Nephron progenitor cell (in vitro differentiated cells): ENCODE data around the gene TXK.

Source experiments
- DNase-seq: peaks from one replicate; pipeline ENCODE4 v3.0.0; 2021
- H3K27ac Mint-ChIP-seq: 2 replicates; pipeline ENCODE4 v1.8.0; 2021; ENCODE audit warnings: mild to moderate bottlenecking, moderate library complexity, mixed read lengths
- H3K27me3 Mint-ChIP-seq: 2 replicates; pipeline ENCODE4 v1.8.0; 2021; ENCODE audit warnings: mild to moderate bottlenecking, low read depth, mixed read lengths; ENCODE audit not compliant: poor library complexity
- H3K36me3 Mint-ChIP-seq: 2 replicates; pipeline ENCODE4 v1.8.0; 2021; ENCODE audit warnings: low read depth, mixed read lengths
- H3K4me1 Mint-ChIP-seq: 2 replicates; pipeline ENCODE4 v1.8.0; 2021; ENCODE audit warnings: mixed read lengths
- H3K4me3 Mint-ChIP-seq: 2 replicates; pipeline ENCODE4 v1.8.0; 2021; ENCODE audit warnings: mild to moderate bottlenecking, moderate library complexity, mixed read lengths
- H3K9me3 Mint-ChIP-seq: 2 replicates; pipeline ENCODE4 v1.8.0; 2021; ENCODE audit warnings: mild to moderate bottlenecking, moderate library complexity, mixed read lengths
- TF ChIP-seq, protein P1 (sequence below): fragments of 200-600 bp; sonication (generic); IDR thresholded peaks from 2 replicates; pipeline ENCODE4 v1.5.0; 2021; ENCODE audit warnings: antibody characterized with exemption

TXK gene

DNA sequence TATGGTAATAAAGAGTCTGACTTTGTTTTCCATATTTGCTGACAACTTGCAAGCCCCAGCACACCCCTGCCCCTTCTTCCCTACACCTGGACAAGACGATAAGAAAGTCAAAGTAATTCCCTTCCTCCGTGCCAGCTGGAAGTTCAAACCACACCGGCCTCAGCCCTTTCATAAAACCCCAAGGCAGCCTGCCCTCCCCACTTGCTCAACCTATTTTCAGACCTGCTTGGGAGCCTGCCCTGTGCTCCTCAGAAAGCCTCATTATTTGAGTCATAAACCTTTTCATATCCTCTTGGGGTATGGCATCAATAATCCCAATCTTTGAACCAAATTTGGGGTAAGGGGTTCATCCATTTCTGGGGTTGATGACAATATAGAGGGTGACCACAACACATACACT lies 88.0 kb downstream of the TXK start:
- Mint-ChIP-seq H3K27ac (no peak overlapping the region), H3K4me1 (peaks cover 17% of the 10 kb centered on the region), H3K4me3 (no peak overlapping the region), H3K36me3 (no peaks in the 10 kb centered on the region), H3K9me3 (no peaks in the 10 kb centered on the region), H3K27me3 (peaks cover 13% of the 10 kb centered on the region)
- TF ChIP-seq, protein P1, sequence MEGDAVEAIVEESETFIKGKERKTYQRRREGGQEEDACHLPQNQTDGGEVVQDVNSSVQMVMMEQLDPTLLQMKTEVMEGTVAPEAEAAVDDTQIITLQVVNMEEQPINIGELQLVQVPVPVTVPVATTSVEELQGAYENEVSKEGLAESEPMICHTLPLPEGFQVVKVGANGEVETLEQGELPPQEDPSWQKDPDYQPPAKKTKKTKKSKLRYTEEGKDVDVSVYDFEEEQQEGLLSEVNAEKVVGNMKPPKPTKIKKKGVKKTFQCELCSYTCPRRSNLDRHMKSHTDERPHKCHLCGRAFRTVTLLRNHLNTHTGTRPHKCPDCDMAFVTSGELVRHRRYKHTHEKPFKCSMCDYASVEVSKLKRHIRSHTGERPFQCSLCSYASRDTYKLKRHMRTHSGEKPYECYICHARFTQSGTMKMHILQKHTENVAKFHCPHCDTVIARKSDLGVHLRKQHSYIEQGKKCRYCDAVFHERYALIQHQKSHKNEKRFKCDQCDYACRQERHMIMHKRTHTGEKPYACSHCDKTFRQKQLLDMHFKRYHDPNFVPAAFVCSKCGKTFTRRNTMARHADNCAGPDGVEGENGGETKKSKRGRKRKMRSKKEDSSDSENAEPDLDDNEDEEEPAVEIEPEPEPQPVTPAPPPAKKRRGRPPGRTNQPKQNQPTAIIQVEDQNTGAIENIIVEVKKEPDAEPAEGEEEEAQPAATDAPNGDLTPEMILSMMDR, result no peak
- DNase-seq, result no peak

GRCh38 chr4:48044298-48044697 lies 89.8 kb downstream of the TXK start:
- TF ChIP-seq, protein P1, result no peak
- H3K4me1 Mint-ChIP-seq, result peaks cover 17% of the 10 kb centered on the region
- peaks cover 10% of the 10 kb centered on the region for H3K27me3 Mint-ChIP-seq
- H3K36me3 Mint-ChIP-seq, result no peaks in the 10 kb centered on the region
- H3K4me3 Mint-ChIP-seq, result no peak overlapping the region
- H3K9me3 Mint-ChIP-seq, result no peaks in the 10 kb centered on the region
- no peak overlapping the region for H3K27ac Mint-ChIP-seq
- no peak for DNase-seq

DNA sequence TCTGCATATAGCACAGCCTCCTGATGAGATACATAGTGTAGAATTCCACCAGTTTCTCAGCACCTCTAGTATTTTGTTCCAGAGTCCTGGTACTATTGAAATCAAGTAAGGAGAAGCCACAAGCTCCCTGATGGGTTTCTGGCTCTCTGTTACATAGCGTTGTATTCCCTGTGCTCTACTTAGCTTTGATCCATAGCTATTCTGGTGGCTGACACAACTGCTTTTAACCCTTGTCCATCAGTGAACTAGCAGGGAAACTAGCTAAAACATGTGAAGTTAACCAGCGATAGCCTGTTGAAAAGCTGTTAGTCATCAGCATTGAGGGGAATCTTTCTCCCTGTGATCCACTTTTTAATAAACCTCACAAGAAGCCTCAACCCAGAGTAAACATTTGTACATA lies 90.5 kb downstream of the TXK start:
- Mint-ChIP-seq H3K27ac (no peak overlapping the region), H3K9me3 (no peaks in the 10 kb centered on the region), H3K36me3 (no peaks in the 10 kb centered on the region), H3K4me3 (no peak overlapping the region), H3K27me3 (peaks cover 4% of the 10 kb centered on the region), H3K4me1 (peaks cover 17% of the 10 kb centered on the region)
- TF ChIP-seq, protein P1, result no peak
- DNase-seq, result no peak

DNA sequence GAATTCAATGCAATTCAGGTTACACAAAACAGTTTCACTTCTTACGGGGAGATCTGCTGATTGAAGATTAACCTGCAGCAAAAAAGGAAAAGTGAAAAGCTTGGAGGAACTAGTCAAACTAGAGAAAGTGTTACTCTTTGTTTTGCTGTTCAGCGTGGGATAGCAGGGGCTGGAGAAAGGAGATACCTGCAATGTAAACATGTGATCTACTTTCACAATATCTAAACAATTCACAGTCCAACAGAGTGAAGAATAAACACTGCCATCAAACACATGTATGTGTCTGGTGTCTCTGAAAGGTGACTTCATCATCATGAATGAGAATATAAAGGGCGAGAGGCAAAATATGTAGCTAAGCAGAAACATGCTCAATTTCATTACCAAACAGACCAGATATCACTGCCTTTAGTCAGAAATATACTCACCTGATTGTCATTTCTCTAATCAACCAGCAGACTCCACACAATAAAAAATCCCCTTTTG lies 91.0 kb downstream of the TXK start:
- H3K27me3 Mint-ChIP-seq, result peaks cover 3% of the 10 kb centered on the region
- TF ChIP-seq, protein P1, result no peak
- H3K9me3 Mint-ChIP-seq, result no peaks in the 10 kb centered on the region
- no peaks in the 10 kb centered on the region for H3K36me3 Mint-ChIP-seq
- no peak overlapping the region for H3K27ac Mint-ChIP-seq
- DNase-seq, result no peak
- H3K4me1 Mint-ChIP-seq, result peaks cover 17% of the 10 kb centered on the region
- H3K4me3 Mint-ChIP-seq, result no peak overlapping the region

DNA sequence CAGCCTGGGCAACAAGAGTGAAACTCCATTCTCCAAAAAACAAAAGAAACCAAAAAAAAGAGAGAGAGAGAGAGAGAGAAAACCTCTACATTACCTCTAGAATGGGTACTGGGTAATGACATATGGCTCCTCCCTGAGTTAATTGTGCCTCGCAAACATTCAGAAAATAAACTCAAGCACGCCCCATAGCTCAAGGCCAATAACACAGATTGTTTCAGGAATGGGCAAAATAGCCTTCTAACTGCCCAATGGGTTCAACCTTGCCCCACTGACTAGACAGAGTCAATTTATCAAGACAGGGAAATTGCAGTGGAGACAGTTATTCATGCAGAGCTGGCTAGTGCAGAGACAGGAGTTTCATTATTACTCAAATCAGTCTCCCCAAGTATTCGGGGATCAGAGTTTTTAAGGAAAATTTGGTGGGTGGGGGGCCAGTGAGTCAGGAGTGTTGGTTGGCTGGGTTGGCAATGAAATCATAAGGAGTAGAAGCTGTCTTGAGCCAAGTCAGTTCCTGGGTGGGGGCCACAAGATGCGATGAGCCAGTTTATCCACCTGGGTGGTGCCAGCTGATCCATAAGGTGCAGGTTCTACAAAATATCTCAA lies 92.4 kb downstream of the TXK start:
- Mint-ChIP-seq H3K36me3 (no peaks in the 10 kb centered on the region), H3K27ac (no peak overlapping the region)

More for the DNA sequence above, 92.4 kb downstream of the TXK start:
- H3K27me3 Mint-ChIP-seq, result no peaks in the 10 kb centered on the region
- no peaks in the 10 kb centered on the region for H3K9me3 Mint-ChIP-seq
- no peak for DNase-seq
- H3K4me1 Mint-ChIP-seq, result peaks cover 17% of the 10 kb centered on the region
- no peak overlapping the region for H3K4me3 Mint-ChIP-seq
- TF ChIP-seq, protein P1, result no peak
